Spleen (tissue), 7 donors: ENCODE results near the gene SIN3B.

Experiments
- POLR2A ChIP-seq, 3 donors: fragments of 450-650 bp; IDR thresholded peaks; one replicate each; pipeline ENCODE4 v1.5.1; 2017; ENCODE audit warnings: antibody characterized with exemption in 3 of 3, mild to moderate bottlenecking in 1 of 3
- POLR2AphosphoS5 ChIP-seq, 3 donors: sonication (generic); formaldehyde crosslinking; IDR thresholded peaks; one replicate each; pipeline ENCODE4 v1.5.1; 2017; ENCODE audit warnings: antibody characterized with exemption in 3 of 3
- TF ChIP-seq, protein P1 (sequence below), 11 experiments: fragments of 200-600 bp in 7 of 11; fragments of 450-650 bp in 4 of 11; sonication (generic) in 4 of 11; IDR thresholded peaks in 8 of 11; conservative IDR thresholded peaks in 3 of 11; 1 replicate in 7 of 11; 2 replicates in 4 of 11; pipeline versions ENCODE4 v1.4.0 to v1.8.0; 2016 to 2021; ENCODE audit warnings: antibody characterized with exemption in 11 of 11, inconsistent platforms in 4 of 11, mild to moderate bottlenecking in 1 of 11
- donor health status: DM: no; HTN: no; CAD: no; lungs with moderate emphysema.
- donor health status: DM: no; HTN: no; CAD: no.
- donor health status: DM: no; HTN: no; CAD: no.

- TF ChIP-seq, protein P1, sequence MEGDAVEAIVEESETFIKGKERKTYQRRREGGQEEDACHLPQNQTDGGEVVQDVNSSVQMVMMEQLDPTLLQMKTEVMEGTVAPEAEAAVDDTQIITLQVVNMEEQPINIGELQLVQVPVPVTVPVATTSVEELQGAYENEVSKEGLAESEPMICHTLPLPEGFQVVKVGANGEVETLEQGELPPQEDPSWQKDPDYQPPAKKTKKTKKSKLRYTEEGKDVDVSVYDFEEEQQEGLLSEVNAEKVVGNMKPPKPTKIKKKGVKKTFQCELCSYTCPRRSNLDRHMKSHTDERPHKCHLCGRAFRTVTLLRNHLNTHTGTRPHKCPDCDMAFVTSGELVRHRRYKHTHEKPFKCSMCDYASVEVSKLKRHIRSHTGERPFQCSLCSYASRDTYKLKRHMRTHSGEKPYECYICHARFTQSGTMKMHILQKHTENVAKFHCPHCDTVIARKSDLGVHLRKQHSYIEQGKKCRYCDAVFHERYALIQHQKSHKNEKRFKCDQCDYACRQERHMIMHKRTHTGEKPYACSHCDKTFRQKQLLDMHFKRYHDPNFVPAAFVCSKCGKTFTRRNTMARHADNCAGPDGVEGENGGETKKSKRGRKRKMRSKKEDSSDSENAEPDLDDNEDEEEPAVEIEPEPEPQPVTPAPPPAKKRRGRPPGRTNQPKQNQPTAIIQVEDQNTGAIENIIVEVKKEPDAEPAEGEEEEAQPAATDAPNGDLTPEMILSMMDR (IDR thresholded peaks at IDR 0.05 in 8 of 11, conservative IDR thresholded peaks at IDR 0.05 in 3 of 11): no peak
- TF ChIP-seq POLR2AphosphoS5 (IDR thresholded peaks at IDR 0.05) (no peak), POLR2A (IDR thresholded peaks at IDR 0.05) (no peak)
Observed at GRCh38 chr19:16887353-16888265, 58.4 kb downstream of the SIN3B start.
